Measurements from ENCODE around the gene BAZ2A. TPM values are rescaled to one million over a fixed set of nuclear protein-coding genes. Genes with fewer than 3 reads are reported as not detected.

Gene BAZ2A
- polyA plus RNA-seq, 1 donor: 68.6 TPM

- WGBS (ENCODE audit: insufficient coverage, low lambda C conversion rate): no CpG with 5 or more reads among the region's 15 CpGs
- Histone ChIP-seq H3K27me3 (ENCODE audit: control insufficient read depth, insufficient read depth, low read length) (no peaks in the 10 kb centered on the region), H3K27ac (ENCODE audit: low read length) (no peak overlapping the region), H3K4me1 (ENCODE audit: control insufficient read depth, insufficient read depth, low read length) (no peaks in the 10 kb centered on the region), H3K36me3 (ENCODE audit: control insufficient read depth, insufficient read depth, low read length) (peaks cover 82% of the 10 kb centered on the region), H3K9me3 (ENCODE audit: control insufficient read depth, low read depth, low read length) (no peaks in the 10 kb centered on the region), H3K4me3 (ENCODE audit: low read length) (no peak overlapping the region)
- no peak for DNase-seq
Measured at GRCh38 chr12:56599041-56599440, 31.1 kb downstream of the BAZ2A start.

GRCh38 chr12:56596815-56597214 lies 33.3 kb downstream of the BAZ2A start:
- no peak overlapping the region for H3K4me3 ChIP-seq (ENCODE audit: low read length)
- WGBS (ENCODE audit: insufficient coverage, low lambda C conversion rate): no CpG with 5 or more reads among the region's 3 CpGs
- no peak for DNase-seq
- H3K36me3 ChIP-seq (ENCODE audit: control insufficient read depth, insufficient read depth, low read length): peaks cover 61% of the 10 kb centered on the region
- H3K27ac ChIP-seq (ENCODE audit: low read length): no peak overlapping the region
- H3K9me3 ChIP-seq (ENCODE audit: control insufficient read depth, low read depth, low read length): no peaks in the 10 kb centered on the region
- peaks cover 4% of the 10 kb centered on the region for H3K4me1 ChIP-seq (ENCODE audit: control insufficient read depth, insufficient read depth, low read length)
- no peaks in the 10 kb centered on the region for H3K27me3 ChIP-seq (ENCODE audit: control insufficient read depth, insufficient read depth, low read length)

GRCh38 chr12:56593909-56594621 lies 36.1 kb downstream of the BAZ2A start:
- 71% methylated on average over 2 of the region's 8 CpGs for WGBS (ENCODE audit: insufficient coverage, low lambda C conversion rate)
- Histone ChIP-seq H3K27ac (ENCODE audit: low read length) (no peak overlapping the region), H3K36me3 (ENCODE audit: control insufficient read depth, insufficient read depth, low read length) (peaks cover 43% of the 10 kb centered on the region), H3K27me3 (ENCODE audit: control insufficient read depth, insufficient read depth, low read length) (no peaks in the 10 kb centered on the region), H3K4me3 (ENCODE audit: low read length) (no peak overlapping the region), H3K4me1 (ENCODE audit: control insufficient read depth, insufficient read depth, low read length) (peaks cover 8% of the 10 kb centered on the region), H3K9me3 (ENCODE audit: control insufficient read depth, low read depth, low read length) (no peaks in the 10 kb centered on the region)
- peak; percentile 44 to 60 for DNase-seq

GRCh38 chr12:56591961-56592360 lies 38.2 kb downstream of the BAZ2A start:
- Histone ChIP-seq H3K27me3 (ENCODE audit: control insufficient read depth, insufficient read depth, low read length) (no peaks in the 10 kb centered on the region), H3K4me1 (ENCODE audit: control insufficient read depth, insufficient read depth, low read length) (peaks cover 8% of the 10 kb centered on the region), H3K4me3 (ENCODE audit: low read length) (no peak overlapping the region), H3K9me3 (ENCODE audit: control insufficient read depth, low read depth, low read length) (no peaks in the 10 kb centered on the region), H3K36me3 (ENCODE audit: control insufficient read depth, insufficient read depth, low read length) (peaks cover 41% of the 10 kb centered on the region), H3K27ac (ENCODE audit: low read length) (no peak overlapping the region)
- DNase-seq: no peak

GRCh38 chr12:56591126-56591525 lies 39.0 kb downstream of the BAZ2A start:
- no CpG with 5 or more reads among the region's 5 CpGs for WGBS (ENCODE audit: insufficient coverage, low lambda C conversion rate)

GRCh38 chr12:56590237-56590830 lies 39.8 kb downstream of the BAZ2A start:
- Histone ChIP-seq H3K27ac (ENCODE audit: low read length) (no peak overlapping the region), H3K4me3 (ENCODE audit: low read length) (no peak overlapping the region), H3K4me1 (ENCODE audit: control insufficient read depth, insufficient read depth, low read length) (peaks cover 8% of the 10 kb centered on the region), H3K27me3 (ENCODE audit: control insufficient read depth, insufficient read depth, low read length) (no peaks in the 10 kb centered on the region), H3K9me3 (ENCODE audit: control insufficient read depth, low read depth, low read length) (no peaks in the 10 kb centered on the region), H3K36me3 (ENCODE audit: control insufficient read depth, insufficient read depth, low read length) (peaks cover 32% of the 10 kb centered on the region)
- no CpG with 5 or more reads among the region's 3 CpGs for WGBS (ENCODE audit: insufficient coverage, low lambda C conversion rate)
- DNase-seq: peak in 1 of 2 donors; percentile 30

More at GRCh38 chr12:56591126-56591525, 39.0 kb downstream of the BAZ2A start:
- H3K4me1 ChIP-seq (ENCODE audit: control insufficient read depth, insufficient read depth, low read length): peaks cover 8% of the 10 kb centered on the region
- no peaks in the 10 kb centered on the region for H3K9me3 ChIP-seq (ENCODE audit: control insufficient read depth, low read depth, low read length)
- H3K4me3 ChIP-seq (ENCODE audit: low read length): no peak overlapping the region
- no peaks in the 10 kb centered on the region for H3K27me3 ChIP-seq (ENCODE audit: control insufficient read depth, insufficient read depth, low read length)
- H3K27ac ChIP-seq (ENCODE audit: low read length): no peak overlapping the region
- peaks cover 35% of the 10 kb centered on the region for H3K36me3 ChIP-seq (ENCODE audit: control insufficient read depth, insufficient read depth, low read length)
- no peak for DNase-seq

GRCh38 chr12:56589783-56590182 lies 40.3 kb downstream of the BAZ2A start:
- peaks cover 8% of the 10 kb centered on the region for H3K4me1 ChIP-seq (ENCODE audit: control insufficient read depth, insufficient read depth, low read length)
- no CpG with 5 or more reads among the region's 1 CpG for WGBS (ENCODE audit: insufficient coverage, low lambda C conversion rate)
- no peaks in the 10 kb centered on the region for H3K9me3 ChIP-seq (ENCODE audit: control insufficient read depth, low read depth, low read length)
- H3K36me3 ChIP-seq (ENCODE audit: control insufficient read depth, insufficient read depth, low read length): peaks cover 30% of the 10 kb centered on the region
- no peaks in the 10 kb centered on the region for H3K27me3 ChIP-seq (ENCODE audit: control insufficient read depth, insufficient read depth, low read length)
- no peak overlapping the region for H3K27ac ChIP-seq (ENCODE audit: low read length)
- peak in 1 of 2 donors; percentile 47 for DNase-seq
- no peak overlapping the region for H3K4me3 ChIP-seq (ENCODE audit: low read length)

GRCh38 chr12:56585098-56585497 lies 45.0 kb downstream of the BAZ2A start:
- Histone ChIP-seq H3K9me3 (ENCODE audit: control insufficient read depth, low read depth, low read length) (no peaks in the 10 kb centered on the region), H3K4me3 (ENCODE audit: low read length) (no peak overlapping the region), H3K4me1 (ENCODE audit: control insufficient read depth, insufficient read depth, low read length) (peaks cover 5% of the 10 kb centered on the region), H3K36me3 (ENCODE audit: control insufficient read depth, insufficient read depth, low read length) (peaks cover 48% of the 10 kb centered on the region), H3K27me3 (ENCODE audit: control insufficient read depth, insufficient read depth, low read length) (no peaks in the 10 kb centered on the region), H3K27ac (ENCODE audit: low read length) (no peak overlapping the region)
- no peak for DNase-seq
- 71% methylated on average over 1 of the region's 4 CpGs for WGBS (ENCODE audit: insufficient coverage, low lambda C conversion rate)

- no peak overlapping the region for H3K27ac ChIP-seq (ENCODE audit: low read length)
Measured at GRCh38 chr12:56581418-56582145, 48.5 kb downstream of the BAZ2A start.

GRCh38 chr12:56578983-56579546 lies 51.1 kb downstream of the BAZ2A start:
- 100% methylated on average over 1 of the region's 10 CpGs for WGBS (ENCODE audit: insufficient coverage, low lambda C conversion rate)
- no peaks in the 10 kb centered on the region for H3K4me1 ChIP-seq (ENCODE audit: control insufficient read depth, insufficient read depth, low read length)
- peaks cover 34% of the 10 kb centered on the region for H3K36me3 ChIP-seq (ENCODE audit: control insufficient read depth, insufficient read depth, low read length)
- H3K9me3 ChIP-seq (ENCODE audit: control insufficient read depth, low read depth, low read length): no peaks in the 10 kb centered on the region
- H3K27me3 ChIP-seq (ENCODE audit: control insufficient read depth, insufficient read depth, low read length): no peaks in the 10 kb centered on the region
- no peak overlapping the region for H3K4me3 ChIP-seq (ENCODE audit: low read length)
- H3K27ac ChIP-seq (ENCODE audit: low read length): no peak overlapping the region
- DNase-seq: no peak

More at GRCh38 chr12:56581418-56582145, 48.5 kb downstream of the BAZ2A start:
- no peak for DNase-seq
- H3K27me3 ChIP-seq (ENCODE audit: control insufficient read depth, insufficient read depth, low read length): no peaks in the 10 kb centered on the region
- WGBS (ENCODE audit: insufficient coverage, low lambda C conversion rate): 78% methylated on average over 3 of the region's 10 CpGs
- no peaks in the 10 kb centered on the region for H3K4me1 ChIP-seq (ENCODE audit: control insufficient read depth, insufficient read depth, low read length)
- H3K9me3 ChIP-seq (ENCODE audit: control insufficient read depth, low read depth, low read length): no peaks in the 10 kb centered on the region
- H3K4me3 ChIP-seq (ENCODE audit: low read length): no peak overlapping the region
- H3K36me3 ChIP-seq (ENCODE audit: control insufficient read depth, insufficient read depth, low read length): peaks cover 28% of the 10 kb centered on the region
